ENCODE data around the gene ANKAR.
"Not testable (repeated sequence)": the region's sequence is repeated elsewhere in the genome, so short reads cannot be mapped to it uniquely, and the experiment has no call there.

Gene ANKAR

DNA sequence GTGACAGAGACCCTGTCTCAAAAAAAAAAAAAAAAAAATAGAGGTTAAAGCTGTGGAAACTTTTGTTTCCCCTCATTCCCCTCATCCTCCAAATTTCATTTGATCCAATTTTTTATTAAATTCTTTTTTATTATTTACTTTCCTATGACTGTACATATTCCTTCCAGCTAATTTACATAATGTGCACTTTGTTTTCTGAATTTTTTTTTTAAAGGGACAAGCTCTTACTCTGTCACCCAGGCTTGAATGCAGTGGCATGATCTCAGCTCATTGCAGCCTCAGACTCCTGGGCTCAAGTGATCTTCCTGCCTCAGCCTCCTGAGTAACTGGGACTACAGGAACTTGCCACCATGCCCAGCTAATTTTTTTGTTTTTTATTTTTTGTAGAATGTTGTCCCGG, 10.3 kb downstream of the ANKAR start:
- Histone ChIP-seq H3K36me3 (ENCODE audit: insufficient read depth, low read length) (no peaks in the 10 kb centered on the region), H3K9me2 (ENCODE audit: low read depth, low read length) (no peaks in the 10 kb centered on the region), H3K4me3 (ENCODE audit: low read depth, low read length, poor library complexity, severe bottlenecking) (no peak overlapping the region), H4K20me1 (ENCODE audit: insufficient read depth, low read length) (no peaks in the 10 kb centered on the region), H3F3A (ENCODE audit: insufficient read depth, low read length) (no peaks in the 10 kb centered on the region), H2AFZ (ENCODE audit: low read length) (no peak overlapping the region), H3K9ac (ENCODE audit: low read length) (no peak overlapping the region), H3K4me1 (ENCODE audit: insufficient read depth, low read length, severe bottlenecking) (peaks cover 13% of the 10 kb centered on the region), H3K79me2 (ENCODE audit: insufficient read depth, low read length) (no peaks in the 10 kb centered on the region), H3K4me2 (ENCODE audit: low read length) (no peak overlapping the region), H3K27ac (ENCODE audit: low read depth, low read length, poor library complexity, severe bottlenecking) (no peak overlapping the region), H3K27me3 (ENCODE audit: insufficient read depth, low read length) (no peaks in the 10 kb centered on the region), H3K9me3 (ENCODE audit: low read length) (no peaks in the 10 kb centered on the region)
- no peak for TF ChIP-seq EZH2 (IDR thresholded peaks at IDR 0.05; ENCODE audit: borderline replicate concordance, low read length)
- TF ChIP-seq, protein P1, sequence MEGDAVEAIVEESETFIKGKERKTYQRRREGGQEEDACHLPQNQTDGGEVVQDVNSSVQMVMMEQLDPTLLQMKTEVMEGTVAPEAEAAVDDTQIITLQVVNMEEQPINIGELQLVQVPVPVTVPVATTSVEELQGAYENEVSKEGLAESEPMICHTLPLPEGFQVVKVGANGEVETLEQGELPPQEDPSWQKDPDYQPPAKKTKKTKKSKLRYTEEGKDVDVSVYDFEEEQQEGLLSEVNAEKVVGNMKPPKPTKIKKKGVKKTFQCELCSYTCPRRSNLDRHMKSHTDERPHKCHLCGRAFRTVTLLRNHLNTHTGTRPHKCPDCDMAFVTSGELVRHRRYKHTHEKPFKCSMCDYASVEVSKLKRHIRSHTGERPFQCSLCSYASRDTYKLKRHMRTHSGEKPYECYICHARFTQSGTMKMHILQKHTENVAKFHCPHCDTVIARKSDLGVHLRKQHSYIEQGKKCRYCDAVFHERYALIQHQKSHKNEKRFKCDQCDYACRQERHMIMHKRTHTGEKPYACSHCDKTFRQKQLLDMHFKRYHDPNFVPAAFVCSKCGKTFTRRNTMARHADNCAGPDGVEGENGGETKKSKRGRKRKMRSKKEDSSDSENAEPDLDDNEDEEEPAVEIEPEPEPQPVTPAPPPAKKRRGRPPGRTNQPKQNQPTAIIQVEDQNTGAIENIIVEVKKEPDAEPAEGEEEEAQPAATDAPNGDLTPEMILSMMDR (IDR thresholded peaks at IDR 0.05; ENCODE audit: low read length), result no peak

- H3K27ac ChIP-seq (ENCODE audit: low read depth, low read length, poor library complexity, severe bottlenecking), result no peak overlapping the region
- H3K9ac ChIP-seq (ENCODE audit: low read length), result no peak overlapping the region; the same call in 1 of the 2 replicates
- no peak overlapping the region for H2AFZ ChIP-seq (ENCODE audit: low read length)
These were observed 11.2 kb downstream of the ANKAR start for GRCh38 chr2:189685540-189686229.

GRCh38 chr2:189687796-189688195, 13.3 kb downstream of the ANKAR start:
- H3K9ac ChIP-seq (ENCODE audit: low read length); H3K79me2 ChIP-seq (ENCODE audit: insufficient read depth, low read length); H3K4me2 ChIP-seq (ENCODE audit: low read length); H3F3A ChIP-seq (ENCODE audit: insufficient read depth, low read length); H4K20me1 ChIP-seq (ENCODE audit: insufficient read depth, low read length); H3K4me3 ChIP-seq (ENCODE audit: low read depth, low read length, poor library complexity, severe bottlenecking); H3K27me3 ChIP-seq (ENCODE audit: insufficient read depth, low read length); H2AFZ ChIP-seq (ENCODE audit: low read length); H3K9me3 ChIP-seq (ENCODE audit: low read length); H3K9me2 ChIP-seq (ENCODE audit: low read depth, low read length); H3K36me3 ChIP-seq (ENCODE audit: insufficient read depth, low read length); H3K27ac ChIP-seq (ENCODE audit: low read depth, low read length, poor library complexity, severe bottlenecking): not testable (repeated sequence)
- H3K4me1 ChIP-seq (ENCODE audit: insufficient read depth, low read length, severe bottlenecking), result peaks cover 13% of the 10 kb centered on the region

More at GRCh38 chr2:189685540-189686229, 11.2 kb downstream of the ANKAR start:
- no peak overlapping the region for H3K4me2 ChIP-seq (ENCODE audit: low read length)
- H3K4me3 ChIP-seq (ENCODE audit: low read depth, low read length, poor library complexity, severe bottlenecking), result no peak overlapping the region
- H3F3A ChIP-seq (ENCODE audit: insufficient read depth, low read length), result no peaks in the 10 kb centered on the region
- H3K9me2 ChIP-seq (ENCODE audit: low read depth, low read length), result no peaks in the 10 kb centered on the region
- no peaks in the 10 kb centered on the region for H3K79me2 ChIP-seq (ENCODE audit: insufficient read depth, low read length)
- H3K9me3 ChIP-seq (ENCODE audit: low read length), result no peaks in the 10 kb centered on the region
- H3K36me3 ChIP-seq (ENCODE audit: insufficient read depth, low read length), result no peaks in the 10 kb centered on the region
- H4K20me1 ChIP-seq (ENCODE audit: insufficient read depth, low read length), result no peaks in the 10 kb centered on the region
- TF ChIP-seq, protein P1 (IDR thresholded peaks at IDR 0.05; ENCODE audit: low read length), result no peak
- no peak for TF ChIP-seq EZH2 (IDR thresholded peaks at IDR 0.05; ENCODE audit: borderline replicate concordance, low read length)
- H3K27me3 ChIP-seq (ENCODE audit: insufficient read depth, low read length), result no peaks in the 10 kb centered on the region
- H3K4me1 ChIP-seq (ENCODE audit: insufficient read depth, low read length, severe bottlenecking), result peaks cover 13% of the 10 kb centered on the region

- Histone ChIP-seq H3K9me3 (ENCODE audit: low read length) (no peaks in the 10 kb centered on the region), H3K4me1 (ENCODE audit: insufficient read depth, low read length, severe bottlenecking) (peaks cover 11% of the 10 kb centered on the region), H3K27ac (ENCODE audit: low read depth, low read length, poor library complexity, severe bottlenecking) (no peak overlapping the region), H3K79me2 (ENCODE audit: insufficient read depth, low read length) (no peaks in the 10 kb centered on the region), H3K4me2 (ENCODE audit: low read length) (no peak overlapping the region), H3K9me2 (ENCODE audit: low read depth, low read length) (no peaks in the 10 kb centered on the region), H2AFZ (ENCODE audit: low read length) (no peak overlapping the region), H3F3A (ENCODE audit: insufficient read depth, low read length) (no peaks in the 10 kb centered on the region), H3K27me3 (ENCODE audit: insufficient read depth, low read length) (no peaks in the 10 kb centered on the region), H3K9ac (ENCODE audit: low read length) (no peak overlapping the region), H4K20me1 (ENCODE audit: insufficient read depth, low read length) (no peaks in the 10 kb centered on the region), H3K36me3 (ENCODE audit: insufficient read depth, low read length) (no peaks in the 10 kb centered on the region), H3K4me3 (ENCODE audit: low read depth, low read length, poor library complexity, severe bottlenecking) (no peak overlapping the region)
- TF ChIP-seq EZH2 (IDR thresholded peaks at IDR 0.05; ENCODE audit: borderline replicate concordance, low read length), result no peak
- TF ChIP-seq, protein P1 (IDR thresholded peaks at IDR 0.05; ENCODE audit: low read length), result no peak
These were observed 21.8 kb downstream of the ANKAR start for GRCh38 chr2:189696223-189696622.
